Fibroblast of skin of abdomen (primary cell): ENCODE data around the gene VSIG10L2.
A peak's percentile ranks its signal among the peaks of the same experiment; 100 is the strongest.
"Not testable (repeated sequence)": the region's sequence is repeated elsewhere in the genome, so short reads cannot be mapped to it uniquely, and the experiment has no call there.

ENCODE experiments used
- DNase-seq: peaks from one replicate; pipeline ENCODE4 v3.0.0-alpha.2; 2013

Gene VSIG10L2

DNA sequence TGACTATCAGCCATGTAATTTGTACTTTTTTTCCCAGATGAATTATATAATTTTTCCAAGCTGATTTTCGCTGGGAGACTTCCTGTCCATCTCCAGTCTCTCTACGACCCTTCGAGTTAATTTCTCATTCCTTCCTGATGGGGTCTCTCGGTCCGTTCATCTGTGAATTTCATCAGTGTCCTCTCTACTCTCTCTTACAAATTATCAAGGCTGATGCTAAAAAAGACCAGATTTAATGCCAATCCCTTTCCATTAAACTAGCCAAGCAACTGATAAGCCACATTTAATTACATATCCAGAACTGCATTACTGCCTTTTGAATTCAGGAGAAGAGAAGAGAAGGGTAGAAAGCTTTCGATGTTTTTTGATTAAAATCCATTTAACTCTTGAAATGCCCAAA lies 25.8 kb downstream of the VSIG10L2 start:
- no peak for DNase-seq

DNA sequence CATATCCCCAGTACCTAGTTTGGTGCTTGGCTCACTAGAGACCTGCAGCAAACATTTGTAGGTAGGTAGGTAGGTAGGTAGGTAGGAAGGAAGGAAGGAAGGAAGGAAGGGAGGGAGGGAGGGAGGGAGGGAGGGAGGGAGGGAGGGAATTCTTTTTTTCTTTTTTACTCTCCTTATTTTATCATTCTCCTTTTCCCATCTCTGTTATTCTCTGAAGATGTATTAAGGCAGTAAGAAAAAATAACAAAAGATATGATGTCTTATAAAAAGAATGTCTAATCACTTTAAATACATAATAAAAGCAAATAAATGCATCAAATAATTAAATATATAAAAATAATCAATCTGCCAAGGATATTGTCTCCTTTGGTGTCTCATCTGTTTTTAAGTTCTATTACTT lies 28.4 kb downstream of the VSIG10L2 start:
- no peak for DNase-seq

DNA sequence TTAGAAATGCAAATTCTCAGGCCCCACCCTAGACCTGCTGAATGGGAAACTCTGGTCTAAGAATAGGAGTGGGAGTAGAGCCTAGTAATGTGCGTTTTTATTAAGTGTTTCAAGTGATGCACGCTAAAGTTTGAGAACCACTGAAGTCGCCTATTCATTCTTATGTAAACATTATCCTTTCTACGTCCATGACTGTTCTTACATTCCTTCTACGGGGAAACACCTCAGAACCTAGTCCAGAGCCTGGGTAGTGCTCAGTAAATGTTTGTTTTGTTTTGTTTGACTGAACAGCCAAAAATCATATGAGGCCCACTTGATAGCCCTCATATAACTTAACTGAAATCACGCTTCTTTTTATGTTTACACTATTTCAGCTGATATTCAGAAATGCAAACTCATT lies 29.8 kb downstream of the VSIG10L2 start:
- DNase-seq: no peak

DNA sequence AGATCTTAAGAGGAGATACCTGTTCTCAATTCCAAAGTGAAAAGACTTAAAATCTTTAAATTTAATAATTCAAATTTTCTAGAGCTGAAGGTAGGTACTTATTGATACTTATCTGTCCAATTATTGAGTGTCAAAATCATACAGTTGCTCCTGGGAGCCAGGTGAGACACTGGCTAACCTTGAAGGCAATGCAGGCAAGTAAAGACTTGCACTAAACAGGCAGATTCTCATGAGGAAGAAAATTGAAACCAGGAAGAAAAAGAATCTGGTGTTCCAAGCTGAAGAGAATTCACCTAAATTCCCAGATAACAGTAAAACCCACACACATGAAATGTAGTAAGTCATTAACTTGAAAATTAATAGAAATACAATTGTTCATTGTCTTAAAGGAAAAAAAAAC lies 30.3 kb downstream of the VSIG10L2 start:
- no peak for DNase-seq

DNA sequence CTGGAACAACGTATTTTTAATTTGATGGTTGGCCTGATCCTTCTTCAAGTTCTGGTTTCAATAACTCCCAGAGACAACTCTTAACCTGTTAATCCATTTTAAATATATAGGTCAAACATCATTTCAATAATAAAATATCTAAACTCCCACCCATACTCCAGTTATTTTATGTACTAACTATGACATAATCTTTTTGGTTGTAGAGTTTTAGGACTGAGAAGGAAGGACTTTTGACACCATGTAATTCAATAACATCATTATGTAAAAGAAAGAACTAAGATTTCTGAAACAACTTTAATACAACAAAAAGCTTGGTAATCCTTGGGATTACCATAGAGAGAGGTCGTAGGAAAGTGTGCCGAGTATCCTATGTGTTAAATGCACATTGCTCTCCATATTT lies 31.5 kb downstream of the VSIG10L2 start:
- no peak for DNase-seq

DNA sequence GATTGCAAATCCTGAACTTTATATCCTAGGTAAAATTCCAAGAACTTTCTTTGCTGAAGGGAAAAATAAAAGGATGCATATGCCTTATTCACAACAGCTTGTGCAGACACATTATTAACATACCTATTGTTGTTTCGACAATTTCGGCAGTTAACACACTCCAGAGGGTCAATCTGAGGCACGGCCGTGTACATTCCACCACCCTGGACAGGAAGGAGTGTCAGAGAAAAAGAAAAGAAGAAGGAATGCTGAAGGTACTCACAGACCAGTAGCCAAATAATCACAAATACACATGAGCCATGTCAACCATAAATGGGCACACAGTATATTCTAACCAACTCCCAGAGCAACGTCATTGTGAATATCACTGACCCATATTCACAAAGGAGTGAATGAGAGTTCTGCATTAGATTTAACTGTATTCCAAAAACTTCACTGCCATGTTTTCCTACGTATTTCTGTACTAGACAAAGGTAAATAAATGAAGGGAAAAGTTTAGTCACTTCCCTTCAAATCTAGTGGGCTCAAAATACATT lies 32.4 kb downstream of the VSIG10L2 start:
- DNase-seq: no peak

DNA sequence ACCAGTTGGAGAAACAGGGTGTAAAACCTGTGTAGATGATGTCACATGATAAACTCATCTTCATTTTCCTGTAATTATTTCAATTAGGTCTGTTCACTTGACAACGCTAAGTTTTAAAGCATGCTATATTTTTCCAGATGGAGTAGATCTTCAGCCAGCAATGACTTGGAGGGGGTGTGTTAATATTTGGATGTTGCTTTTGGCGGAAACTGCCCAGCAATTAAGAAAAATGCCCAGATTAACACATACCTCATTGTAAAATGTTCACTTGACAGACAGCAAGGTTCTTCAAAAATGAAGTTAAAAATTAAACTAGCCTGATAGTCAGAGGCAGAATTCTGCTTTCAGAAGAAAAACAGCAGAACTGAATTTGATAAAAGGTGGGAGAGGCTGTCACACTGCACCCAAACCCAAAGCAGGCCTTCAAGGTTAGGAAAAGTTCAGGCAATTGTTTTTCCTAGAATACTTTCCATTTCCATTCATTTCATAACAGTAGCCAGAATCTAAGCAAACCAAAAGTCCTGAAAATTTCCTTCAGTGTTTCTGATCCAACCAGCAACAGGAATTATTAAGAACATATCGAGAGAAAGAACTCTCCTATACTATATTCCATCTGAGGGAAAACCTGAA lies 33.0 kb downstream of the VSIG10L2 start:
- no peak for DNase-seq

DNA sequence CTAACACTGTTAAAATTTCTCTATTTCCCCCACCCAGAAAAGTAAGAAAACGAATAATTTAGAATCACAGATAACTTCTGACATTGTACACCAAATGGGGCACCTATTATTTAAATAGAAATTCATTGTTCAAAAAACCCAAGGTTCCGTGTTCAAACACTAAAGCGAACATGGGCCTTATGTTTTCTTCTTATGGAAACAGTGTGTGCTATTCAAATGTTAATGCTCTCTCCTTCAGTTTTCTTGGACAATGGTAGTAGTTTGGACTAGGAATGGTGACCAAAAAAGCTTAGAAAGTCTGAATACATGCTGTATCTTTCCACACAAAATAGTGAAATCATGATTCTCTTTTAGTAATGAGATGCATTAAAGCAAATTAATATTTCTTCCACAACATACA lies 33.7 kb downstream of the VSIG10L2 start:
- no peak for DNase-seq

DNA sequence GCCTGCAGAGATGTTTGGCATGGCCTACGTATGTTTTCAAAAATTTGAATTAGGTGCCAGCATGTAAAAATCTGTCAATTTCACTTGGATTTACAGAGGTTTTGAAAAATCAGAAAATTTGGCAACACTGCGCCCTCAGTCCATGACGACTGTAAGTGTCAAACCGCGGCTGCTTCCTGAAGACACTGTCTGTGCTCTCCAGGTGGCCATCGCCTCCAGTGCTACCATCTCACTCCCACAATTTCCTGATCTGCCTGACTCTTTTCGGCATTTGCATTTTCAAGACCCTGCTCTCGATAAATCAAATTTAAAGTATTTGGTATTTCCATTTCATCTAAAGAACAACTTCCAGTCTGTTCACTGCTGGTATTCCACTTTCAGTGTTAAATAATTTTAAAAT lies 34.6 kb downstream of the VSIG10L2 start:
- no peak for DNase-seq

DNA sequence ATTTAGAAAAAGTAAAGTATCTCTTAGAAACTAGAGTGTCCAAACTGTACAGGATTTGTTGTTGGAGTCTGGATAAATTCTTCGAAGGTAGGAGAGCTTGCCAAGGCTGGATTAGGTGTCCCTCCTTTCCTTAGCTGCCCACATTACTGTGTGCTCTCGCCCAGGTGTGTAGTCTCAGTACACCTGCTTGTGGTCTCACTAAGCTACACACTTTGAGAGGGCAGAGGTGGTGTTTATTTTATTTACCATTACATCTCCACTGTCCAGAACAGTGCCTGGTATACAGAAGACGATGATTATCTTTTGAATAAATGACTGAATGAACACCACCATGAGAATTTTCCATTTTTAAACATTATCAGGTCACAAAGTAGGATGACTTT lies 36.5 kb downstream of the VSIG10L2 start:
- no peak for DNase-seq

DNA sequence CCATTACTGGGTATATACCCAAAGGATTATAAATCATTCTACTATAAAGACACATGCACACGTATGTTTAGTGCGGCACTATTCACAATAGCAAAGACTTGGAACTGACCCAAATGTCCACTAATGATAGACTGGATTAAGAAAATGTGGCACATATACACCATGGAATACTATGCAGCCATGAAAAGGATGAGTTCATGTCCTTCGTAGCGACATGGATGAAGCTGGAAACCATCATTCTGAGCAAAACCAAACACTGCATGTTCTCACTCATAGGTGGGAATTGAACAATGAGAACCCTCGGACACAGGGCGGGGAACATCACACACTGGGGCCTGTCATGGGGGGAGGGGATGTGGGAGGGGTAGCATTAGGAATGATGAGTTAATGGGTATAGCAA lies 40.1 kb downstream of the VSIG10L2 start:
- DNase-seq: not testable (repeated sequence)

DNA sequence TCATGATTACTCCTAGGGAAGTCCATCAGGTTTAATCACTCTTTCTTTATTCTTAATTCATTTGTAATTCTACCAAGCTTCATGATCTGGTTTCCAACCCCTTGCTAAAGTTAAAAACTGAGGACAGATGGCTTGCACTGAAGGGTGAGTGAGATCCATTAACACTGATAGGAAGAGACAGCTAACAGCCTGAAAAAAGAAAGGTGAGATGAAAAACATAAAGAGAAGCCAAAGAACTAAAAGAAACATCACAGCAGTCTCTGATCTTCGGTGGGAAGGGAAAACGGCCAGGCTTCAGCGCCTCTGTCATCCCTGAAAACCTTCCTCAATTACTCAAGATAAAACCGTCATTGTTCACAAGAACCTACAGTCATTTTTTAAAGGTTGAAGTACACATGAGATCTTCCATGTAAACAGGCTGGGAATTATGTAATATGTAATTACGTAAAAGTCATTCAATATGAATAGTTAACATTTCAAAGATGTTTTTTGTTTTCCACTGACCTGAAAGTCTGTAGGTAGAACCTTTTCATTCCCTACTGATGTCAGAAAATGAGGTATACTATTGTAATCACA lies 41.3 kb downstream of the VSIG10L2 start:
- DNase-seq: no peak

DNA sequence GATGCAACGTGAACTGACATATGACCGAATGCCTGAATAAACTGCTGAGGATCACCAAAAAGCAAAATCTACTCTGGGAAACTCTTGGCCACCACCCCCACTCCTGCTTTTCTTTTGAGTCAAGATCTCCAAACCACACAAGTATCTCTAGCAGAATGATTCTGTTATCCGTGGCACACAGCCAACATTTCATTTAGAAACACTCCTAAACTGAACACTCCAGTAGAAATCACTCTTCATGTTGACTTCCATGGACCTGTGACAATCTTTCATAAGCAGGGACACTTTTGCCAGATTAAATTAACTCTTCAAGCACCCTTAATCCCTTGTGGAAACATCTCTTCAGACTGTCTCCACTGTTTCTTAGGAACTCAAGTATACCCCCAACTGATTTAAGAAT lies 44.4 kb downstream of the VSIG10L2 start:
- DNase-seq: peak; percentile 80

DNA sequence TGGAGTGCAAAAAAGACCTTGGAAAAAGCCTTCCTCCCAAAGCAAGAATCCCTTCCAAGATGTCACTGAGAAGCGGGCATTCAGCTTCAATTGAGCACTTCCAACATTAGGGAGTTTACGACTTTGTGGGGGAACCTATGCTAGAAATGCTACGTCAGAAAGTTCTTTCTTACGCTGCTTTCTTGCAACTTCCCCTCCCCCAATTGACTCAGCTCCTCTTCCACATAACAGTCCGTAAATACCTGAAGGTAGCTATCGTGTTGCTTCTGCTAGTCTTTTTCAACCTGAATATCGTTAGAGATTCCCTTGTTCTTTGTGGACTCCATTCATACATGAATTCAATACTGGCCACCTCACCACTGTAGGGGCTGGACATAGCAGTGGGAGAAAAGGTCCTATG lies 47.0 kb downstream of the VSIG10L2 start:
- DNase-seq: no peak

DNA sequence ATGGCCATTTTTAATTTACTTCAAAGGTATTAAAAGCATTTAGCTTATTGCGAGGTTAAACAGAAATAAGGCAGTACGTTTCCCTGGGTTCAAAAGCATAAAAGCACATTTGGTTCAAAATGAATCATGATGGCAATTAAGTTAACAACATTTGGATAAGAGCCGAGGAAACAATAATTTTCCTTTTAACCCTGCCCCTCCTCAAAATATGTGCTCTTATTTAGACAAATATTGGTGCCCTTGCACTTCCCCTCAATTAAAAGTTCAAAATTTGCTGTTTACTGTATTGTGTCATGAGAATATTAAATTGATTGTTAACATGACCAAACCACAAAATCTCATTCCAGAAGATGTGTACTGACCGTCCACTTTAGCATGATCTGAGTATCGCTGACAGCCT lies 48.7 kb downstream of the VSIG10L2 start:
- DNase-seq: no peak

DNA sequence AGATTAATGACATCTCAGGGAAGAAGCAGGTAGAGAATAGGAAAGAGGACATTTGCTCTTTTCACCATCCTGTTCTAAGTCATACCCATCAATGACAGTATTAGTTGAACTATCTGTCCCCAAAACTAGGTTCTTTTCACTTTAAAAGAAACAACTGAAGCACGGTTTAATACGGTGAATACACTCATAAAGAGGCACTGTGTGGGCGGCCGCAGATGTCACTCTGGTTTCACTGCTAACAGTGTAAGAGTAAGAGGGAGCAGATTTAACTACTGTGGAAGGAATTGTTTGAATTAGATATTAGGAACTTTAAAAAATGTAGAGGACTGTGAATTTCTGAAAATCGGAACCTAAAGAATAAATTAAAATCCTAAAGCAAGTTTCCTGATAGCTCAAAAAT lies 49.5 kb downstream of the VSIG10L2 start:
- DNase-seq: peak; percentile 10

DNA sequence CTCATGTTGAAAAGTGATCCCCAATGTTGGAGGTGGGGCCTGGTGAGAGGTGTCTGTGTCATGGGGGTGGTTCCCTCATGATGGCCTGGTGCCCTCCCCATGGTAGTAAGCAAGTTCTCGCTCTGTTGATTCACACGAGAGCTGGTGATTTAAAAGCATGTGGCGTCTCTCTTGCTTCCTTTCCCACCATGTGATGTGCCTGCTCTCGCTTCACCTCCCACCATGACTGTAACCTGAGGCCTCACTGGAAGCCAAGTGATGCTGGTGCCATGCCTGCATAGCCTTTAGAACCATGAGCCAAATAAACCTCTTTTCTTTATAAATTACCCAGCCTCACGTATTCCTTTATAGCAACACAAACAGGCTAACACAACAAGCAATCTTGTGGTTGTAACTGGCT lies 52.4 kb downstream of the VSIG10L2 start:
- no peak for DNase-seq

DNA sequence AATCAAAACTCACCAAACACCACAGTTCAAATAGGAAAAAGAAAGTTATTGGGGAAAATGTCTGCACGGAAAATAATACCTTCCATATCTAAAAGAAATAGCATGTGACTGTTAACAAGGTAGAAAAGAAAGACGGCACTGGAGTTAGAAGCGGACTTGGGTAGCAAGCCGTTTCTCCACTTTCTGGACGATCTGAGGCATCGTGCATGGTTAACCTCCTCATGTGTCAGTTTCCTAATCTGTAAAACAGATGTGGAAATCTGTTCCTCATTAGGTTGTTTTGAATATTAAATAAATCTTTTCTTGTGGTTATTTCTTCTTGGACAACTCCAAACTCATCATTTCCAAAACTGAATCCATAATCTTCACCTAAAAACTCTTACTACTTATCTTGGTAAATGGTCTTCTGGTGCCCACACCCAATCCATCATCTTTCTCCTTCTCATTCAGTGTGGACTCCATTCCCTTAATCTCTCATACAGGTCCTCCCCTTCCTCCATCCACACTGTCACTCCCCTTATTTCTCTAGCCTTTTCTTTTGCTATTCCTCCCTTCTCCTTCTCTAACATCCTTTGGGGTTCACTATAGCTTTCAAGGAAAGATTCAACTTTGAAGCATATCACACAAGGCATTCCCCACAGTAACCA lies 53.5 kb downstream of the VSIG10L2 start:
- peak; percentile 32 for DNase-seq

DNA sequence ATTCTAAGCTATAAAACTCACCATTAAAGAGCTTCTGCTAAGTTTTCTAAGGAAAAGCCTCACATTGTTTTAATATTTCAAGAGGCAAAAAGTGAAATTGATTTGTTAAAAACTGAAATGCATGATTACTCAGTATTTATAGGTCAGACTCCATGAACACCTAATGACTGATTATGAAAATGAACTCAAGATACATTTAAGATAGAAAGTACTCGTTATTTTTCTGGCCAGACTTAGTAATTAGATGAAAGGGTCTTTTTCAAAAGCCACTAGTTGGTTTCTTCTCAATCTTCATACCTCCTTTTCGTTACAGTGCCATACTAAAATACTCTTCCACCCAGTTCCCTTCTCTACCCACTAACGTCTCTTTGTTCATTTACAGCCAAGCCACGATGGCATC lies 56.3 kb downstream of the VSIG10L2 start:
- DNase-seq: no peak
